ENCODE measurements around the gene CNRIP1.

CNRIP1 gene

GRCh38 chr2:68295516-68295915, 24.2 kb downstream of the CNRIP1 start:
- no peak overlapping the region for H3K27ac ChIP-seq
- TF ChIP-seq CTCF (conservative IDR thresholded peaks at IDR 0.05) = no peak

GRCh38 chr2:68294913-68295312, 24.8 kb downstream of the CNRIP1 start:
- H3K27ac ChIP-seq = no peak overlapping the region
- no peak for TF ChIP-seq CTCF (conservative IDR thresholded peaks at IDR 0.05)

- TF ChIP-seq CTCF (conservative IDR thresholded peaks at IDR 0.05) = no peak; the same call in 1 of the 2 replicates
Observed at GRCh38 chr2:68294187-68294586, 25.6 kb downstream of the CNRIP1 start.

GRCh38 chr2:68293755-68294154, 26.0 kb downstream of the CNRIP1 start:
- TF ChIP-seq CTCF (conservative IDR thresholded peaks at IDR 0.05) = no peak
- no peak overlapping the region for H3K27ac ChIP-seq

More at GRCh38 chr2:68294187-68294586, 25.6 kb downstream of the CNRIP1 start:
- no peak overlapping the region for H3K27ac ChIP-seq

- TF ChIP-seq CTCF (conservative IDR thresholded peaks at IDR 0.05) = no peak
Observed at GRCh38 chr2:68293024-68293423, 26.7 kb downstream of the CNRIP1 start.

GRCh38 chr2:68292108-68292710, 27.5 kb downstream of the CNRIP1 start:
- H3K27ac ChIP-seq = no peak overlapping the region; the same call in 1 of the 2 replicates
- peak; percentile 97 for TF ChIP-seq CTCF (conservative IDR thresholded peaks at IDR 0.05)

More at GRCh38 chr2:68293024-68293423, 26.7 kb downstream of the CNRIP1 start:
- no peak overlapping the region for H3K27ac ChIP-seq

GRCh38 chr2:68291314-68291713, 28.4 kb downstream of the CNRIP1 start:
- TF ChIP-seq CTCF (conservative IDR thresholded peaks at IDR 0.05) = no peak
- H3K27ac ChIP-seq = no peak overlapping the region
